ENCODE data around the gene CA10.

CA10 gene

GRCh38 chr17:51710634-51710979, 447.9 kb downstream of the CA10 start:
- DNase-seq, result no peak

- DNase-seq, result no peak
Measured at GRCh38 chr17:51709694-51710633, 448.6 kb downstream of the CA10 start.

GRCh38 chr17:51707216-51707615, 451.3 kb downstream of the CA10 start:
- DNase-seq, result no peak

- DNase-seq, result no peak
Measured at GRCh38 chr17:51706093-51706492, 452.4 kb downstream of the CA10 start.

- no peak for DNase-seq
Measured at GRCh38 chr17:51703361-51704341, 454.9 kb downstream of the CA10 start.

GRCh38 chr17:51702963-51703360, 455.6 kb downstream of the CA10 start:
- DNase-seq, result no peak

- DNase-seq, result no peak
Measured at GRCh38 chr17:51701501-51701900, 457.0 kb downstream of the CA10 start.

- no peak for DNase-seq
Measured at GRCh38 chr17:51700011-51700760, 458.3 kb downstream of the CA10 start.

GRCh38 chr17:51699303-51699702, 459.2 kb downstream of the CA10 start:
- DNase-seq, result no peak

GRCh38 chr17:51692917-51693316, 465.6 kb downstream of the CA10 start:
- DNase-seq, result no peak

- DNase-seq, result no peak
Measured at GRCh38 chr17:51687887-51688286, 470.6 kb downstream of the CA10 start.

GRCh38 chr17:51685287-51685909, 473.1 kb downstream of the CA10 start:
- peak; percentile 34 for DNase-seq

- peak; percentile 28 for DNase-seq
Measured at GRCh38 chr17:51684214-51684613, 474.3 kb downstream of the CA10 start.

- DNase-seq, result no peak
Measured at GRCh38 chr17:51683291-51683690, 475.2 kb downstream of the CA10 start.

- DNase-seq, result peak; percentile 29
Measured at GRCh38 chr17:51682115-51682514, 476.4 kb downstream of the CA10 start.

- DNase-seq, result no peak
Measured at GRCh38 chr17:51677875-51678274, 480.6 kb downstream of the CA10 start.

GRCh38 chr17:51676691-51677487, 481.6 kb downstream of the CA10 start:
- DNase-seq, result no peak

GRCh38 chr17:51674579-51675255, 483.8 kb downstream of the CA10 start:
- DNase-seq, result no peak

GRCh38 chr17:51673070-51673469, 485.4 kb downstream of the CA10 start:
- DNase-seq, result peak; percentile 61

GRCh38 chr17:51672065-51672464, 486.4 kb downstream of the CA10 start:
- DNase-seq, result no peak

GRCh38 chr17:51670899-51671298, 487.6 kb downstream of the CA10 start:
- peak; percentile 38 for DNase-seq

Data from islet precursor cell (in vitro differentiated cells).